ENCODE data around the gene MSANTD3. TPM values are rescaled to one million over a fixed set of nuclear protein-coding genes. Genes with fewer than 3 reads are reported as not detected.
"Not testable (repeated sequence)": the region's sequence is repeated elsewhere in the genome, so short reads cannot be mapped to it uniquely, and the experiment has no call there.

MSANTD3 gene
- total and polyA plus RNA-seq, 2 experiments from 2014 or later: 27.6 to 48.6 TPM

GRCh38 chr9:100440071-100440470 is 13.1 kb downstream of the MSANTD3 start:
- peak; percentile 52 for DNase-seq
- TF ChIP-seq EZH2phosphoT487 (IDR thresholded peaks at IDR 0.05; ENCODE audit: insufficient read depth, low read depth) (no peak), EZH2 (IDR thresholded peaks at IDR 0.05; ENCODE audit: insufficient read depth, poor library complexity, severe bottlenecking) (no peak)
- peaks cover 36% of the 10 kb centered on the region for H3F3A ChIP-seq (ENCODE audit: insufficient read depth)
- in situ Hi-C loops (cut with MboI): no loop called here
- H3K27ac ChIP-seq: no peak overlapping the region
- H3K9ac ChIP-seq: no peak overlapping the region
- 68 to 70% methylated on average over 3 of the region's 3 CpGs for WGBS, 2 experiments (ENCODE audit: low coverage in 1 of 2, low lambda C conversion rate in 2 of 2, missing lambda C conversion rate in 2 of 2)
- H4K20me1 ChIP-seq (ENCODE audit: insufficient read depth): peaks cover 5% of the 10 kb centered on the region; the same call in 1 of the 2 replicates
- H3K4me3 ChIP-seq: no peak overlapping the region
- peaks cover 17% of the 10 kb centered on the region; the same call in 1 of the 2 replicates for H3K4me1 ChIP-seq (ENCODE audit: insufficient read depth)
- H3K27me3 ChIP-seq (replicated peaks; ENCODE audit: insufficient read depth): no peaks in the 10 kb centered on the region
- no peaks in the 10 kb centered on the region for H3K9me2 ChIP-seq (ENCODE audit: insufficient read depth)
- H3K79me2 ChIP-seq (ENCODE audit: insufficient read depth): peaks cover 100% of the 10 kb centered on the region
- no peaks in the 10 kb centered on the region for H3K9me3 ChIP-seq (ENCODE audit: low read depth)
- no peak overlapping the region for H2AFZ ChIP-seq
- H3K36me3 ChIP-seq (ENCODE audit: low read depth): peaks cover 13% of the 10 kb centered on the region
- no peak overlapping the region for H3K4me2 ChIP-seq (ENCODE audit: unreplicated experiment)

- H3K9ac ChIP-seq; H3K4me2 ChIP-seq (ENCODE audit: unreplicated experiment); in situ Hi-C loops (cut with MboI); H3K4me3 ChIP-seq; H3K9me2 ChIP-seq (ENCODE audit: insufficient read depth); H2AFZ ChIP-seq; H4K20me1 ChIP-seq (ENCODE audit: insufficient read depth); H3K27me3 ChIP-seq (replicated peaks; ENCODE audit: insufficient read depth); H3K27ac ChIP-seq; H3K9me3 ChIP-seq (ENCODE audit: low read depth); DNase-seq: not testable (repeated sequence)
- Histone ChIP-seq H3K4me1 (ENCODE audit: insufficient read depth) (peaks cover 17% of the 10 kb centered on the region; the same call in 1 of the 2 replicates), H3K36me3 (ENCODE audit: low read depth) (peaks cover 13% of the 10 kb centered on the region), H3F3A (ENCODE audit: insufficient read depth) (peaks cover 32% of the 10 kb centered on the region), H3K79me2 (ENCODE audit: insufficient read depth) (peaks cover 100% of the 10 kb centered on the region)
- 89 to 92% methylated on average over 5 of the region's 5 CpGs for WGBS, 2 experiments (ENCODE audit: low coverage in 1 of 2, low lambda C conversion rate in 2 of 2, missing lambda C conversion rate in 2 of 2)
Measured at GRCh38 chr9:100440487-100440886, 13.5 kb downstream of the MSANTD3 start.

GRCh38 chr9:100441911-100442361 is 15.0 kb downstream of the MSANTD3 start:
- H3K9me3 ChIP-seq (ENCODE audit: low read depth): no peaks in the 10 kb centered on the region
- no peaks in the 10 kb centered on the region; the same call in 1 of the 2 replicates for H4K20me1 ChIP-seq (ENCODE audit: insufficient read depth)
- no peak overlapping the region for H3K27ac ChIP-seq
- H3F3A ChIP-seq (ENCODE audit: insufficient read depth): peaks cover 28% of the 10 kb centered on the region
- H3K4me1 ChIP-seq (ENCODE audit: insufficient read depth): peaks cover 17% of the 10 kb centered on the region; the same call in 1 of the 2 replicates
- no peak for DNase-seq
- H3K9ac ChIP-seq: no peak overlapping the region
- no peaks in the 10 kb centered on the region for H3K9me2 ChIP-seq (ENCODE audit: insufficient read depth)
- TF ChIP-seq EZH2 (IDR thresholded peaks at IDR 0.05; ENCODE audit: insufficient read depth, poor library complexity, severe bottlenecking) (no peak), EZH2phosphoT487 (IDR thresholded peaks at IDR 0.05; ENCODE audit: insufficient read depth, low read depth) (no peak)
- WGBS, 2 experiments (ENCODE audit: low coverage in 1 of 2, low lambda C conversion rate in 2 of 2, missing lambda C conversion rate in 2 of 2): 94% methylated on average over 19 of the region's 19 CpGs
- H3K79me2 ChIP-seq (ENCODE audit: insufficient read depth): peaks cover 100% of the 10 kb centered on the region
- H3K27me3 ChIP-seq (replicated peaks; ENCODE audit: insufficient read depth): no peaks in the 10 kb centered on the region
- H3K4me3 ChIP-seq: no peak overlapping the region
- in situ Hi-C loops (cut with MboI): no loop called here
- peaks cover 16% of the 10 kb centered on the region for H3K36me3 ChIP-seq (ENCODE audit: low read depth)
- H3K4me2 ChIP-seq (ENCODE audit: unreplicated experiment): no peak overlapping the region
- no peak overlapping the region for H2AFZ ChIP-seq

- Histone ChIP-seq H3K4me3 (no peak overlapping the region), H3K4me1 (ENCODE audit: insufficient read depth) (peaks cover 11% of the 10 kb centered on the region; the same call in 1 of the 2 replicates), H3K27ac (0 out of 2 replicates have a peak overlapping the region, but pooled peaks have one; percentile 10), H4K20me1 (ENCODE audit: insufficient read depth) (peaks cover 4% of the 10 kb centered on the region; the same call in 1 of the 2 replicates), H3K4me2 (ENCODE audit: unreplicated experiment) (no peak overlapping the region), H3K79me2 (ENCODE audit: insufficient read depth) (peaks cover 100% of the 10 kb centered on the region), H3K9me3 (ENCODE audit: low read depth) (no peaks in the 10 kb centered on the region), H3K36me3 (ENCODE audit: low read depth) (peaks cover 22% of the 10 kb centered on the region), H3K9me2 (ENCODE audit: insufficient read depth) (no peaks in the 10 kb centered on the region), H3K9ac (no peak overlapping the region), H2AFZ (no peak overlapping the region), H3K27me3 (replicated peaks; ENCODE audit: insufficient read depth) (no peaks in the 10 kb centered on the region), H3F3A (ENCODE audit: insufficient read depth) (peaks cover 15% of the 10 kb centered on the region)
- peak; percentile 33 for DNase-seq
- no peak for TF ChIP-seq EZH2 (IDR thresholded peaks at IDR 0.05; ENCODE audit: insufficient read depth, poor library complexity, severe bottlenecking)
- no peak for TF ChIP-seq EZH2phosphoT487 (IDR thresholded peaks at IDR 0.05; ENCODE audit: insufficient read depth, low read depth)
- 71% methylated on average over 4 of the region's 4 CpGs for WGBS, 2 experiments (ENCODE audit: low coverage in 1 of 2, low lambda C conversion rate in 2 of 2, missing lambda C conversion rate in 2 of 2)
- in situ Hi-C loops (cut with MboI): no loop called here
Measured at GRCh38 chr9:100443781-100444768, 17.1 kb downstream of the MSANTD3 start.
